SK-N-SH (cell line): ENCODE measurements around the gene CCDC188. TPM values are rescaled to one million over a fixed set of nuclear protein-coding genes. Genes with fewer than 3 reads are reported as not detected.

Source experiments
- CTCF ChIA-PET: fragments of 300-600, 350-600 bp; formaldehyde crosslinking; extraction: SDS; loops from one replicate; lab custom pipeline; 2021; lab: Yijun Ruan, JAX
- POLR2A ChIA-PET: fragments of 350-600 bp; sonication (Branson Sonifier 250); formaldehyde crosslinking; extraction: SDS; loops from one replicate; lab custom pipeline; 2020; ENCODE audit warnings: antibody characterized with exemption, inconsistent platforms; lab: Yijun Ruan, JAX
- DNase-seq: peaks from one replicate; pipeline ENCODE4 v3.0.0; 2012
- H2AFZ ChIP-seq: fragments of 200-600 bp; sonication (generic); 2 replicates; pipeline ENCODE4 v1.8.1; 2016; ENCODE audit warnings: antibody characterized with exemption, mild to moderate bottlenecking, low read depth
- H3F3A ChIP-seq: fragments of 200-600 bp; sonication (generic); replicated peaks from 2 replicates; pipeline ENCODE3; 2016; ENCODE audit warnings: antibody characterized with exemption, mild to moderate bottlenecking; ENCODE audit not compliant: insufficient read depth
- H3K27ac ChIP-seq, 2 experiments: fragments of 200-500 bp in 1 of 2; fragments of 200-600 bp in 1 of 2; sonication (Bioruptor generic) in 1 of 2; sonication (generic), shearing (Covaris generic) in 1 of 2; 2 replicates each; pipeline versions ENCODE4 v1.5.1 to v1.6.1; 2014 to 2016; ENCODE audit warnings: low read depth in 2 of 2, inconsistent platforms in 1 of 2, low read length in 1 of 2, mild to moderate bottlenecking in 1 of 2, mixed read lengths in 1 of 2
- H3K27me3 ChIP-seq: fragments of 200-600 bp; sonication (generic), shearing (Covaris generic); 2 replicates; pipeline ENCODE4 v1.6.1; 2016; ENCODE audit warnings: mixed run types; ENCODE audit not compliant: insufficient read depth
- H3K36me3 ChIP-seq, 2 experiments: fragments of 200-500 bp in 1 of 2; fragments of 200-600 bp in 1 of 2; sonication (Bioruptor generic) in 1 of 2; sonication (generic) in 1 of 2; replicated peaks in 1 of 2; 2 replicates each; pipeline versions ENCODE3 to v1.5.1; 2014 to 2016; ENCODE audit warnings: low read length in 1 of 2, mild to moderate bottlenecking in 1 of 2; ENCODE audit not compliant: insufficient read depth in 2 of 2, control insufficient read depth in 1 of 2
- H3K4me1 ChIP-seq, 2 experiments: fragments of 200-500 bp in 1 of 2; fragments of 200-600 bp in 1 of 2; sonication (Bioruptor generic) in 1 of 2; sonication (generic), shearing (Covaris generic) in 1 of 2; 2 replicates each; pipeline versions ENCODE4 v1.5.1 to v1.6.1; 2014 to 2016; ENCODE audit warnings: low read depth in 1 of 2, low read length in 1 of 2, mixed run types in 1 of 2; ENCODE audit not compliant: insufficient read depth in 2 of 2, control insufficient read depth in 1 of 2
- H3K4me2 ChIP-seq: fragments of 200-600 bp; sonication (generic), shearing (Covaris generic); 2 replicates; pipeline ENCODE4 v1.6.1; 2017; ENCODE audit warnings: mixed run types
- H3K4me3 ChIP-seq, 2 experiments: fragments of 200-500 bp in 1 of 2; fragments of 200-600 bp in 1 of 2; sonication (Bioruptor generic) in 1 of 2; sonication (generic), shearing (Covaris generic) in 1 of 2; 2 replicates each; pipeline versions ENCODE4 v1.5.1 to v1.8.1; 2014 to 2016; ENCODE audit warnings: low read depth in 2 of 2, inconsistent platforms in 1 of 2, low read length in 1 of 2, mild to moderate bottlenecking in 1 of 2, mixed read lengths in 1 of 2, moderate library complexity in 1 of 2
- H3K79me2 ChIP-seq: fragments of 200-600 bp; sonication (generic); 2 replicates; pipeline ENCODE4 v1.8.1; 2017; ENCODE audit warnings: mild to moderate bottlenecking; ENCODE audit not compliant: insufficient read depth
- H3K9ac ChIP-seq: fragments of 200-600 bp; sonication (generic); 2 replicates; pipeline ENCODE4 v1.6.1; 2017; ENCODE audit warnings: mixed run types
- H3K9me2 ChIP-seq: fragments of 200-600 bp; sonication (generic); 2 replicates; pipeline ENCODE4 v1.6.1; 2017; ENCODE audit warnings: mixed run types
- H3K9me3 ChIP-seq: fragments of 200-600 bp; sonication (generic); 2 replicates; pipeline ENCODE4 v1.6.1; 2017; ENCODE audit warnings: mixed run types, mild to moderate bottlenecking, moderate library complexity
- H4K20me1 ChIP-seq: fragments of 200-600 bp; sonication (generic); 2 replicates; pipeline ENCODE4 v1.6.1; 2017; ENCODE audit warnings: mild to moderate bottlenecking, mixed run types; ENCODE audit not compliant: insufficient read depth
- EZH2phosphoT487 ChIP-seq: fragments of 200-600 bp; sonication (generic); IDR thresholded peaks from 2 replicates; pipeline ENCODE4 v1.6.1; 2017; ENCODE audit warnings: low read depth, mixed run types, mild to moderate bottlenecking, antibody characterized with exemption, moderate library complexity, borderline replicate concordance
- MAX ChIP-seq: IDR thresholded peaks from 2 replicates; pipeline ENCODE4 v1.4.0; 2012; ENCODE audit warnings: low read depth
- MXI1 ChIP-seq: IDR thresholded peaks from 2 replicates; pipeline ENCODE4 v1.6.1; 2012; ENCODE audit warnings: mild to moderate bottlenecking, low read depth, low read length, improper control_type of control experiment
- NFIC ChIP-seq: IDR thresholded peaks from 2 replicates; pipeline ENCODE4 v1.4.0; 2012; ENCODE audit warnings: borderline replicate concordance
- POLR2AphosphoS5 ChIP-seq: IDR thresholded peaks from 2 replicates; pipeline ENCODE4 v1.6.1; 2012; ENCODE audit warnings: low read depth, low read length
- RAD21 ChIP-seq: IDR thresholded peaks from 2 replicates; pipeline ENCODE4 v1.6.1; 2012; ENCODE audit warnings: mild to moderate bottlenecking, low read length
- RCOR1 ChIP-seq: fragments of 150-350 bp; IDR thresholded peaks from 2 replicates; pipeline ENCODE4 v1.6.1; 2017; ENCODE audit warnings: antibody characterized with exemption, low read length
- REST ChIP-seq: IDR thresholded peaks from 2 replicates; pipeline ENCODE4 v1.6.1; 2012; ENCODE audit warnings: mild to moderate bottlenecking, low read depth, low read length, moderate library complexity
- RFX5 ChIP-seq: IDR thresholded peaks from 2 replicates; pipeline ENCODE4 v1.6.1; 2012; ENCODE audit warnings: mild to moderate bottlenecking, improper control_type of control experiment, low read length
- RXRA ChIP-seq: IDR thresholded peaks from 2 replicates; pipeline ENCODE4 v1.4.0; 2012; ENCODE audit warnings: low read depth, mild to moderate bottlenecking, borderline replicate concordance
- SIN3A ChIP-seq: IDR thresholded peaks from 2 replicates; pipeline ENCODE4 v1.6.1; 2012; ENCODE audit warnings: low read depth, mild to moderate bottlenecking, low read length, moderate library complexity, borderline replicate concordance
- TAF1 ChIP-seq: IDR thresholded peaks from 2 replicates; pipeline ENCODE4 v1.6.1; 2012; ENCODE audit warnings: low read depth, mild to moderate bottlenecking, low read length, moderate library complexity, borderline replicate concordance
- TCF12 ChIP-seq: IDR thresholded peaks from 2 replicates; pipeline ENCODE4 v1.4.0; 2012
- TEAD4 ChIP-seq: IDR thresholded peaks from 2 replicates; pipeline ENCODE4 v1.4.0; 2012; ENCODE audit warnings: mild to moderate bottlenecking, borderline replicate concordance; ENCODE audit not compliant: insufficient read depth
- USF1 ChIP-seq: IDR thresholded peaks from 2 replicates; pipeline ENCODE4 v1.4.0; 2012; ENCODE audit warnings: low read depth, borderline replicate concordance
- USF2 ChIP-seq: fragments of 150-350 bp; IDR thresholded peaks from 2 replicates; pipeline ENCODE4 v1.6.1; 2017; ENCODE audit warnings: antibody characterized with exemption, low read length, low read depth, borderline replicate concordance
- ZBTB33 ChIP-seq: IDR thresholded peaks from 2 replicates; pipeline ENCODE4 v1.4.0; 2012; ENCODE audit warnings: low read depth, borderline replicate concordance
- WGBS: methylation state at CpG from one replicate; pipeline ENCODE4 v1.1.6; 2017; ENCODE audit warnings: low lambda C conversion rate; 5-methylcytosine and 5-hydroxymethylcytosine counted together
- polyA plus RNA-seq, 3 experiments: library from polyadenylated mRNA; depleted of rRNA; stranded (reverse); fragments of >200 nt; gene quantifications; 2 replicates each; pipeline ENCODE4 v1.2.3, GENCODE V29; 2012

CCDC188 gene
- polyA plus RNA-seq, 1 of the 3 experiments (the other 2 are of a cell fraction) = 21.1 TPM

- 66% methylated on average over 5 of the region's 10 CpGs for WGBS
- Histone ChIP-seq H3F3A (no peaks in the 10 kb centered on the region), H3K9me3 (no peaks in the 10 kb centered on the region), H3K4me2 (no peak overlapping the region), H4K20me1 (no peaks in the 10 kb centered on the region), H3K79me2 (no peaks in the 10 kb centered on the region), H2AFZ (no peak overlapping the region), H3K36me3 (no peaks in the 10 kb centered on the region), H3K4me3 (no peak overlapping the region), H3K27ac (no peak overlapping the region), H3K4me1 (no peaks in the 10 kb centered on the region), H3K9me2 (no peaks in the 10 kb centered on the region)
- CTCF ChIA-PET = interaction anchor here (0.9 to 1.1 kb wide), 3 partner anchors 10 to 13 kb away, joined by 3 read pairs; no protein-coding TSS in a partner anchor
- no peak for DNase-seq
- TF ChIP-seq USF1 = no peak
- TF ChIP-seq ZBTB33 = no peak
- TF ChIP-seq RFX5 = no peak
- TF ChIP-seq USF2 = no peak
- TF ChIP-seq RXRA = no peak
- no peak for TF ChIP-seq TEAD4
- TF ChIP-seq RCOR1 = no peak
- TF ChIP-seq NFIC = no peak
- no peak for TF ChIP-seq REST
- no peak for TF ChIP-seq TAF1
- no peak for TF ChIP-seq MAX
- TF ChIP-seq POLR2AphosphoS5 = no peak
- TF ChIP-seq EZH2phosphoT487 = no peak
- no peak for TF ChIP-seq SIN3A
- no peak for TF ChIP-seq TCF12
- no peak for TF ChIP-seq RAD21
- no peak for TF ChIP-seq MXI1
- TF ChIP-seq, all 33 proteins: peak for 0
- Histone ChIP-seq H3K9ac (no peak overlapping the region), H3K27me3 (0 out of 2 replicates have a peak, but pooled peaks cover 4% of the 10 kb centered on the region)
- POLR2A ChIA-PET = no interaction called here
Observed at GRCh38 chr22:20192293-20192971, 41.6 kb upstream of the CCDC188 start.
